Endometrial microvascular endothelial cells (primary cell): ENCODE measurements around the gene VTN. TPM values are rescaled to one million over a fixed set of nuclear protein-coding genes. Genes with fewer than 3 reads are reported as not detected.
"Not testable (repeated sequence)": the region's sequence is repeated elsewhere in the genome, so short reads cannot be mapped to it uniquely, and the experiment has no call there.

Experiments used
- in situ Hi-C: cut with HindIII; loops from 2 replicates; pipeline ENCODE4 v1.10.0; 2017; ENCODE audit warnings: low sequenced_read_pairs, low pct_unique_long_range_greater_than_20kb; ENCODE audit errors: inconsistent ontology term
- total RNA-seq: library from RNA; depleted of rRNA; stranded (reverse); fragments of >200 nt; gene quantifications from one replicate; pipeline ENCODE4 v1.2.3, GENCODE V29; 2015; ENCODE audit errors: inconsistent ontology term

The VTN gene
- total RNA-seq, 1 donor from 2014 or later: not detected

- in situ Hi-C loops: no loop called here
Observed at GRCh38 chr17:28347261-28347891, 22.7 kb downstream of the VTN start.

DNA sequence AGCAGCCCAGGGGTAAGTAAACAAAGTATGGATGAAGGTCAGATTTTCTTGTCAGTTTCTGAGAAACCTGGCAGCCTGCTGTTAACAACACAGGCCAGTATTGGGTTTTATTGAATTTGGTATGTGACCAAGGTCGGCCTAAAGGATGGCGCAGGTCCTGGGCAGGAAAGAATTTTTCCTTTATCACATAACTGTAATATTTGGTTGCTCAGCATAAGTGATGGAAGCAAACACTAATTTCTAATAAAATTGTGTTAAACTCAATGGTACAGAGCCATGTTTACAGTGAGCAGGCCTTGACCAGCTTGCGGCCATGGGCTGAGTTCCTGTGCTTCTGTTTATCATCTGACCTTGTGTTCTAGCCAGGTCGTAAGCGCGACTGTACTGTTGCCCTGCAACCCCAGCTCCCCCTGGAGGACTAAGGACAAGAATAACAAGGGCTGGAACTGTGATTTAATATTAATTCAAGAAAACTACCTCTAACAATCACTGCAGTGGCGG is 23.3 kb downstream of the VTN start:
- in situ Hi-C loops: no loop called here

DNA sequence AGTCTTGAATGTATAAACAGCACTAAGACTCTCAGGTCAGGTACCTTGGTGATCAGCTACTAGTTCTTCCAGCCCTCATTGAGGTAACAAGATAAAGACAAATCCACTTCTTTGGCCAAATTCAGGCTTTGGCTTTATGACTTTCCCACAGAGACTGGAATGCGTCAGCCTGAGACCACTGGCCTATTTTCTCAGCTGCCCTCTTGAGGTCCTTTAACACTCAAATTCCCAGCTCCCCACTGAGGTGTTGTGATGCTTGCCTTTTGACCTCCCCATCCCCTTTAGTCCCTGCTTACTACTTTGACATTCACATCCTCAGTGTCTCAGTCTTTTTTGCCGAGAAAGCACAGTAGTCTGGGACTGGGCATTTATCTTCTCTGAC is 23.9 kb downstream of the VTN start:
- in situ Hi-C loops: no loop called here

GRCh38 chr17:28345419-28346198 is 24.5 kb downstream of the VTN start:
- in situ Hi-C loops: no loop called here

DNA sequence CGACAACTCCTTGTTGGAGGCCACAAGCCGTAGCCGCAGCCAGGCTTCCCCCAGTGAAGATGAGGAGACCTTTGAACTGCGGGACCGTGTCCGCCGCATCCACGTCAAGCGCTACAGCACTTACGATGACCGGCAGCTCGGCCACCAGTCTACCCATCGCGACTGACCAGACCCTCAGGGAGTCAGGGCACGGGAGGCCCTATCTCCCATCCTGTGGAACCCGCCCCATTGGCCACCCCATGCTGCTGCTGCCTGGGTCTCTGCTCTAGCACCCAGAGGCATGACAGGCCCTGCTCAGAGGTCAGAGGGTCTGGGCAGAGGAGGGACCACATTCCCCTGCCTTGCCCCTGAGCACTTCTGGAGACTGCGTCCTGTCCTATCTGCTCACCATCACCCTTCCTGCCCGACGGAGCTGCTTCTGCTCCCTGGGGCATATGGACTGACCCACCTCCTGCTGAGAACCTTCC is 25.6 kb downstream of the VTN start:
- in situ Hi-C loops: no loop called here

- in situ Hi-C loops: no loop called here
Observed at GRCh38 chr17:28344011-28344410, 26.1 kb downstream of the VTN start.

DNA sequence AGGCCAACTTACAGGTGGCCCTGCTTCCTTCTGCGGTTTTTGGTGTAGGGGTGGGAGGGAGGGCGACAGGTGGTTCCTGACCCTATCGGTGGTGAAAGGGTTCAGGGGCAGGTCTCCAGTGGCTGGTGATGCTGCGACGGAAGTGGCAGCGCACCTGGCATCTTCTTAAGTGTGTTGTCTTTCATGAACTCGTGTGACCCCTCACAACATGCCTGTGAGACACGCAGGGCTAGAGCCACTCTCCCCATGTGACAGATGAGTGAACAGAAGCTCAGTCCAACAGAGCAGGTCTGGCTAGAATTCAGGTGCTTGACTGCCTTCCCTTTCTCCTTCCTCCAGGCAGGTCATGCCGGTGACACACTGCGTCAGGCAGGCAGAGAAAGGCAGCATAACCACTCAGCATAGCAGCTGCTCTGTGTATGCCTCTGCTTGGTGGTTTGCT is 26.6 kb downstream of the VTN start:
- in situ Hi-C loops: no loop called here

DNA sequence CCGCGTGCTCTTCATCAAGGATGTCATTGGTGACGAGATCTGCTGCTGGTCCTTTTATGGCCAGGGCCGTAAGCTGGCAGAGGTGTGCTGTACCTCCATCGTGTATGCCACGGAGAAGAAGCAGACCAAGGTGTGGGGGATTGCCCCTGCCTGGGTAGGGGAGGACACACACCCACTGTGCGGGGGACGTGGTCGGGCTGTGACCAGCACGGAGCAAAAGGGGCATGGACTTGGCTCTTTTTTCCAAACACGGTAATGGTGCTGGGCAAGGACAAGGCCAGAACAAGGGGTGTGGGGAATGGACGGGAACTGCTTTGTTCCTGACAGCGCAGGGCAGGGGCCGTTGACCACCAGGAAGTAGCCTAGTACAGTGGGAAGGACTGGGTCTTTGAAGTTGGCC is 27.8 kb downstream of the VTN start:
- in situ Hi-C loops: no loop called here

- in situ Hi-C loops: no loop called here
Observed at GRCh38 chr17:28341516-28341915, 28.6 kb downstream of the VTN start.

GRCh38 chr17:28340374-28340773 is 29.7 kb downstream of the VTN start:
- in situ Hi-C loops: no loop called here

DNA sequence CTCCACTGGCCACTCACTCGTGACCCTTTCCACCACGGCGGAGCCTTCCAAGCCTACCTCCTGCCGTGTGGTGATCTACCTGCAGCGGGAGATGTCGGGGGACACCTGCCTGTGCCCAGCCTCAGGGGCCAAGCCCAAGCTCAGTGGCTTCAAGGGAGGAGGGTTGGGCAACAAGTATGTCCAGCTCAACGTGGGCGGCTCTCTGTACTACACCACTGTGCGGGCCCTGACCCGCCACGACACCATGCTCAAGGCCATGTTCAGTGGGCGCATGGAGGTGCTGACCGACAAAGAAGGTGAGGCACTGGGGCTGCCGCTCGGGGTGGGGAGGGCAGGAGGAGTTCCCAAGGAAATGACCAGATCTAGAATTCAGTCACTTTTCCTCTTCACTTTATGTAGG is 30.7 kb downstream of the VTN start:
- in situ Hi-C loops: no loop called here

DNA sequence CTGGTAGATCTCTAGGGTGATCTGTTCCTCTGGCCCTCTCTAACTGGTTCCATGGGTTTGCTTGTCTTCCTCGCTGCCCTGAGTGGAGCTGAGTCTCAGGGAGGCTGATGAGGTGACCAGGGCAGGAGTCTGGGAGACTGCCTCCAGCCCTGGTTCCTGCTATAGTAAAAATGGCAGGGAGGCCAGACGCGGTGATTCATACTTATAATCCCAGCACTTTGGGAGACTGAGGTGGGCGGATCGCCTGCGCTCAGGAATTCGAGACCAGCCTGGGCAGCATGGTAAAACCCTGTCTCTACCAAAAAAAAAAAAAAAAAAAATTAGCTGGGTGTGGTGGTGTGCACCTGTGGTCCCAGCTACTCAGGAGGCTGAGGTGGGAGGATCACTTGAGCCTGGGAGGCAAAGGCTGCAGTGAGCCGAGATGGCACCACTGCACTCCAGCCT is 31.3 kb downstream of the VTN start:
- in situ Hi-C loops: not testable (repeated sequence)

- in situ Hi-C loops: no loop called here
Observed at GRCh38 chr17:28338056-28338768, 31.9 kb downstream of the VTN start.

DNA sequence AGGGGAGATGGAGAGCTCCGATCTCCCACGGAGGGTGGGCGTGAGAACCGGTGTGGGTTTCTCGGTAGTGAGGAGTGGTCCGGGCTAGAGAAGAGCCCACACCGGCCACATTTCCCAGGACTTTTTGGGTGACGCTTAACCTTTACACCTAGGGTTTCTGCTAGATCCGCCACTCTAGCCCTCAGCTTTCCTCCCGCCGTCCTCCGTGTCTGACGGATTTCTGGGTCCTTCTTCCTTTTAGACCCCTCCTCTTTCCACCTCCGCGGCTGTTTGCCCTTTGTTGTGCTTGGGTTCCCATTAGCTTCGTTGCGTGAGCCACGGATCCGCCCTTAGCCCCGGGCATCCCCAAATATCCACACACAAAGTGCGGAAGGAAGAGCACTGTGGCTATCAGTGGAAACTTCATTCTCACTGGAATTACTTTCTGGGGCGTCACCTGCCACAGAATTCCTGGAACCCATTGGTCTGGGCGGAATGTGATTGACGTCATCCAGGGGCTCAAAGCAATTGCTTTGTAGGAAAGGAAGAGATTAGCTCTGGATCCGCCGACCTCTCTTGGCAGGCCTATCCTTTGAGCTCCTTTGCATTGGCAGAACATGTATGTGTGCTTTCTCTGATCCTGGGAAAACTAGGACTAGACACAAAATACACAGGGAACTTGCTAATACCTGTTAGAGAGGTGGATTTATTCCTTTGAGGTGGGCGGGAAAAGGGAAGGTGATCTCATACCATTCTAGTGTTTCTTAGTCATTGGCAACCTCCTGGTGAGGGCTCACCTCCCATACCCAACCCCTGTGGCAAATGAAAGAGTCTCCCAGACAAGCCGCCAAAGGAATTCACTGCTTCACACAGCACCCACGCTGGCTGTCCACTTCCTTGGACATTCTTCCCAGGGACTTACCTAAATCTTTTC is 33.9 kb downstream of the VTN start:
- in situ Hi-C loops: no loop called here

DNA sequence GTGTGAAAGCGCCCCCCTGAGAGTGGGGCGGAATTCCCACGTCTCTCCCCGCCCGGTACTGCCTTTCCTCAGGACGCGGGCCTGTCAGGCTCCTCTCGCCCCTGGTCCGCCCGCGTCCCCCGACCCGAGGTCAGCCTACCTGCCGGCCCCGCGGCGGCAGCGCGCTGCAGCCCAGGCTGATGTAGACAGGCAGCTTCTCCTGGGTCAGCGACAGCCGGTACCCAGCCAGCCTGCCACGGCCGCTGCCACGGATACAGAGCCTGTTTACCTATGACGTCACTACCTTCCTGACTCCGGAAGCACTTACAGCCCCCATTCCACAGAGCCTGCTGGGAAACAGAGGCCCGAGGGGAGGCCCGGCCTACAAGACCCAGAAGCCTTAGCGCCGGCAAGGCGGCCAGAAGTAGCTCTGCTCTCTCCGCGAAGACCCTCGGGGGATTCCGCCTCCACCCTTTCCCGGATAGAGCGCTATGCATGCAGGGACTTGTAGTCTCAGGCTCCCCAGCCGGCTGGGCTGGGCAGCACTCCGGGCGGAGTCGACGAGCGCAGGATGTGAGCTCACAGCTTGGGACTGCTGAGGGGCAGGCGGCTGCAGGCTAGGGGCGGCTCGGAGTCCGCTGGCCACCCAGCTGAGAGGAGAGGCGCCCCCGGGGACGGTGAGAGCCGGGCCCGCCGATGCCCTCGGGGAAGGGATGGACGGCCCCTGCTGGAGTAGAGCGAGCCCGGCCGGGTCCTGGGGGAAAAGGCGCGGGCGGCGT is 34.7 kb downstream of the VTN start, which contains the start of the genes IFT20 and TNFAIP1:
Gene IFT20, minus strand, starts transcription at position 272 of the 758 bp plus-strand sequence. CDS start 3,487 bp downstream, outside the sequence.
Gene TNFAIP1, plus strand, starts transcription at position 561 of the 758 bp plus-strand sequence. CDS start 3,761 bp downstream, outside the sequence.
- in situ Hi-C loops: no loop called here

DNA sequence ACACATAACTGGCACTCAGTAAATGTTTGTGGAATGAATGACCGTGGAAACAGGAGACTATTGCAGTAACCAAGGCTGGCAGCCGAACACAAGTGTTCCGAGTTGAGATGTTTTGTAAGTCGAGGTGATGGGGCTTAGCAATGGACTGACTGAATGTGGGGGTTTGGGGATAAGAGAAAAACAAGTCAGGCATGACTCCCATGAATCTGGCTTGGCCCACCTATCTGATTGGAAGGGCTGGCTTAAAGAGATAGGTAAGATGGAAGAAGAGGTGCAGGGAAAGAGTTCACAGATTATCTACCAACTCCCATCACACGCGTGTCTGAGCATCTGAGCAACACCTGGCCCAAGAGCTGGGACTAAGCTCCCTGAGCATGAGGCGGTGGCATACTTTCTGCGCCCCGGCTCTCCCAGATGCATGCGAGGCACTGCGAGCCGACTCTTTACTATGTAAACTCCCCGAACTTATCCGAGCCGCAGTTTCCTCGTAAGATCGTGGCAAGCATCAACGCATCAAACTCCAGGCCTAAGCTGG is 35.4 kb downstream of the VTN start:
- in situ Hi-C loops: no loop called here

GRCh38 chr17:28334171-28334570 is 35.9 kb downstream of the VTN start:
- in situ Hi-C loops: no loop called here
